GM12878 (cell line): Measurements from ENCODE around the gene HLA-DMA. TPM values are rescaled to one million over a fixed set of nuclear protein-coding genes. Genes with fewer than 3 reads are reported as not detected.

ENCODE experiments used
- ATF7 ChIP-seq: fragments of 450-650 bp; IDR thresholded peaks from 2 replicates; pipeline ENCODE4 v1.6.1; 2016; ENCODE audit warnings: low read depth, mild to moderate bottlenecking
- BMI1 ChIP-seq: fragments of 450-650 bp; IDR thresholded peaks from 2 replicates; pipeline ENCODE4 v1.6.1; 2016; ENCODE audit warnings: mild to moderate bottlenecking, moderate library complexity, borderline replicate concordance
- CBX3 ChIP-seq: fragments of 200-600 bp; sonication (generic); IDR thresholded peaks from 2 replicates; pipeline ENCODE4 v1.6.1; 2016; ENCODE audit warnings: low read depth, borderline replicate concordance
- FOXK2 ChIP-seq: fragments of 450-650 bp; IDR thresholded peaks from 2 replicates; pipeline ENCODE4 v1.6.1; 2017; ENCODE audit warnings: mild to moderate bottlenecking, moderate library complexity
- HDAC2 ChIP-seq: fragments of 200-600 bp; sonication (generic); IDR thresholded peaks from 2 replicates; pipeline ENCODE4 v1.6.1; 2017
- MTA2 ChIP-seq: fragments of 450-650 bp; IDR thresholded peaks from 2 replicates; pipeline ENCODE4 v1.6.1; 2016; ENCODE audit warnings: low read depth, mild to moderate bottlenecking, moderate library complexity
- MYC ChIP-seq: IDR thresholded peaks from 2 replicates; pipeline ENCODE4 v1.6.1; 2011; ENCODE audit warnings: mild to moderate bottlenecking, low read length, moderate library complexity, inconsistent platforms; ENCODE audit not compliant: insufficient read depth, insufficient replicate concordance, insufficient read length, severe bottlenecking
- NR2C1 ChIP-seq: fragments of 450-650 bp; IDR thresholded peaks from 2 replicates; pipeline ENCODE4 v1.6.1; 2017; ENCODE audit warnings: antibody characterized with exemption, mild to moderate bottlenecking, moderate library complexity
- RELA ChIP-seq: fragments of 450-650 bp; IDR thresholded peaks from 2 replicates; pipeline ENCODE4 v1.8.0; 2014; ENCODE audit warnings: borderline replicate concordance; ENCODE audit not compliant: partially characterized antibody
- SMARCA5 ChIP-seq: fragments of 450-650 bp; IDR thresholded peaks from 2 replicates; pipeline ENCODE4 v1.6.1; 2017; ENCODE audit warnings: mild to moderate bottlenecking
- TAF1 ChIP-seq: IDR thresholded peaks from 2 replicates; pipeline ENCODE4 v1.6.1; 2011; ENCODE audit warnings: mild to moderate bottlenecking, low read depth, low read length, borderline replicate concordance
- ZNF217 ChIP-seq: fragments of 450-650 bp; IDR thresholded peaks from 2 replicates; pipeline ENCODE4 v1.6.1; 2017; ENCODE audit warnings: antibody characterized with exemption, mild to moderate bottlenecking
- ZNF274 ChIP-seq: IDR thresholded peaks from one replicate; pipeline ENCODE4 v1.8.0; 2011; ENCODE audit not compliant: insufficient read length, insufficient read depth
- ZSCAN29 ChIP-seq: fragments of 450-650 bp; IDR thresholded peaks from 2 replicates; pipeline ENCODE4 v1.6.1; 2017; ENCODE audit warnings: mild to moderate bottlenecking, moderate library complexity
- polyA plus RNA-seq, 11 experiments: library from polyadenylated mRNA; depleted of rRNA in 4 of 11; unstranded in 6 of 11; stranded (reverse) in 5 of 11; fragments of >200 nt; fragmentation: Nextera tagmentation in 4 of 11; fragmentation: Illumina TruSeq in 1 of 11; extraction: Ambion mirVana in 4 of 11; extraction: Trizol in 1 of 11; gene quantifications; 1 replicate in 1 of 11; 2 replicates in 10 of 11; pipeline versions ENCODE4 v1.2.1 to v1.2.3, GENCODE V29; 2011 to 2016; ENCODE audit warnings: inconsistent platforms in 2 of 11, missing spikeins in 2 of 11, low read depth in 1 of 11
- total RNA-seq, 4 experiments: library from RNA; depleted of rRNA in 3 of 4; stranded (reverse); fragments of >200 nt in 3 of 4; fragmentation: Illumina TruSeq in 1 of 4; extraction: Trizol in 1 of 4; gene quantifications; 2 replicates each; pipeline versions ENCODE4 v1.2.1 to v1.2.3, GENCODE V29; 2013 to 2021
- TF ChIP-seq, protein P1 (sequence below): fragments of 150-350 bp; IDR thresholded peaks from 2 replicates; pipeline ENCODE4 v1.6.1; 2016; ENCODE audit warnings: low read depth, low read length
- TF ChIP-seq, protein P2 (sequence below): IDR thresholded peaks from 2 replicates; pipeline ENCODE4 v1.6.1; 2012; ENCODE audit warnings: low read depth, low read length, improper control_type of control experiment
- TF ChIP-seq, protein P3 (sequence below): IDR thresholded peaks from 2 replicates; pipeline ENCODE4 v1.6.1; 2011; ENCODE audit warnings: mild to moderate bottlenecking, low read depth, low read length, moderate library complexity; ENCODE audit not compliant: insufficient replicate concordance
- TF ChIP-seq, protein P4 (sequence below): IDR thresholded peaks from 2 replicates; pipeline ENCODE4 v1.6.1; 2011; ENCODE audit warnings: low read depth, low read length, improper control_type of control experiment, borderline replicate concordance
- TF ChIP-seq, protein P5 (sequence below): fragments of 450-650 bp; IDR thresholded peaks from 2 replicates; pipeline ENCODE4 v1.6.1; 2016; ENCODE audit warnings: mild to moderate bottlenecking, moderate library complexity, borderline replicate concordance

Gene HLA-DMA
- total and polyA plus RNA-seq, 10 of the 15 experiments (the other 5 are each of a cell fraction or from before 2014, with no cell fraction given): 177 to 552 (median 309) TPM

DNA sequence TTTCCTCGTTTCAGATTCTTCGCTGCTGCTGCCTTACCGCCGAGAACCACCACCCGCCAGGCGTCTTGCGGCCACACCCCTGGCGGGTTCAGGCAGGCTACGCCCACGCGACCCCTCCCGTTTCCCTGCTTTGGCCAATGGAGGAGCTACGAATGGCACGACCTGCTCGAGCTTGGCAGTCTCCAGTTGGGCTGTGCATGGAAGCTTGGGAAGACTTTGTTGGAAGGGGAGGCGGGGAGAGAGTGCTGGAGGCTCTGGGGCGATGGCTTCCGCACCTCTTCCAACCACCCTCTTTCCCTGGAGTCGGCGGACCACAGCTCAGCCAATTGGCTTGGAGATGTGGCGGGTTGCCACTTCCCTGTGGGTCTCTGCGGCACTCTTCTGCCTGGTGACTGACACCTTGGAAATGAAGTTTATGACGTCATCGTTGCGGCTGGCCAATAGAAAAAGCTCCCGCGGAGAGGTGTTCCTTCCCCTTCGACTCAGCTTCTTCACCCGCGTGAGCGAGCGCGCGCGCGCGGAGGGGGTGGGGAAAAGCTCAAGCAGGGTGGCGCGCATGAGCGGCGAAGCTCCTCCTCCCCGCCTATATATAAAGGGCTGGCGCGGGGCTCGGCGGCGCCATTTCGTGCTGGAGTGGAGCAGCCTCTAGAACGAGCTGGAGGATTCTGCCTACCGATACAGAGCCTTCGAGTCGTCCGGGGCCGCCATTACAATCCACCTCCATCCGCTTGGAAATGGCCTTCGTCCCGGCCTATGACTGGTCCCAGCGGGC, 18.9 kb upstream of the HLA-DMA start (continued):
- TF ChIP-seq RELA (peak; percentile 15), MTA2 (no peak; the same call in 1 of the 2 replicates), NR2C1 (peak; percentile 66), TAF1 (peak; percentile 99), BMI1 (no peak), ZSCAN29 (no peak; the same call in 1 of the 2 replicates), ATF7 (peak; percentile 100), SMARCA5 (peak; percentile 76; the same call in 1 of the 2 replicates), ZNF274 (no peak), MYC (no peak), ZNF217 (no peak), FOXK2 (no peak), CBX3 (no peak), HDAC2 (no peak)
- TF ChIP-seq, protein P1, sequence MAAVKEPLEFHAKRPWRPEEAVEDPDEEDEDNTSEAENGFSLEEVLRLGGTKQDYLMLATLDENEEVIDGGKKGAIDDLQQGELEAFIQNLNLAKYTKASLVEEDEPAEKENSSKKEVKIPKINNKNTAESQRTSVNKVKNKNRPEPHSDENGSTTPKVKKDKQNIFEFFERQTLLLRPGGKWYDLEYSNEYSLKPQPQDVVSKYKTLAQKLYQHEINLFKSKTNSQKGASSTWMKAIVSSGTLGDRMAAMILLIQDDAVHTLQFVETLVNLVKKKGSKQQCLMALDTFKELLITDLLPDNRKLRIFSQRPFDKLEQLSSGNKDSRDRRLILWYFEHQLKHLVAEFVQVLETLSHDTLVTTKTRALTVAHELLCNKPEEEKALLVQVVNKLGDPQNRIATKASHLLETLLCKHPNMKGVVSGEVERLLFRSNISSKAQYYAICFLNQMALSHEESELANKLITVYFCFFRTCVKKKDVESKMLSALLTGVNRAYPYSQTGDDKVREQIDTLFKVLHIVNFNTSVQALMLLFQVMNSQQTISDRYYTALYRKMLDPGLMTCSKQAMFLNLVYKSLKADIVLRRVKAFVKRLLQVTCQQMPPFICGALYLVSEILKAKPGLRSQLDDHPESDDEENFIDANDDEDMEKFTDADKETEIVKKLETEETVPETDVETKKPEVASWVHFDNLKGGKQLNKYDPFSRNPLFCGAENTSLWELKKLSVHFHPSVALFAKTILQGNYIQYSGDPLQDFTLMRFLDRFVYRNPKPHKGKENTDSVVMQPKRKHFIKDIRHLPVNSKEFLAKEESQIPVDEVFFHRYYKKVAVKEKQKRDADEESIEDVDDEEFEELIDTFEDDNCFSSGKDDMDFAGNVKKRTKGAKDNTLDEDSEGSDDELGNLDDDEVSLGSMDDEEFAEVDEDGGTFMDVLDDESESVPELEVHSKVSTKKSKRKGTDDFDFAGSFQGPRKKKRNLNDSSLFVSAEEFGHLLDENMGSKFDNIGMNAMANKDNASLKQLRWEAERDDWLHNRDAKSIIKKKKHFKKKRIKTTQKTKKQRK: no peak
- TF ChIP-seq, protein P2, sequence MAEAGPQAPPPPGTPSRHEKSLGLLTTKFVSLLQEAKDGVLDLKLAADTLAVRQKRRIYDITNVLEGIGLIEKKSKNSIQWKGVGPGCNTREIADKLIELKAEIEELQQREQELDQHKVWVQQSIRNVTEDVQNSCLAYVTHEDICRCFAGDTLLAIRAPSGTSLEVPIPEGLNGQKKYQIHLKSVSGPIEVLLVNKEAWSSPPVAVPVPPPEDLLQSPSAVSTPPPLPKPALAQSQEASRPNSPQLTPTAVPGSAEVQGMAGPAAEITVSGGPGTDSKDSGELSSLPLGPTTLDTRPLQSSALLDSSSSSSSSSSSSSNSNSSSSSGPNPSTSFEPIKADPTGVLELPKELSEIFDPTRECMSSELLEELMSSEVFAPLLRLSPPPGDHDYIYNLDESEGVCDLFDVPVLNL: no peak
- TF ChIP-seq, protein P3, sequence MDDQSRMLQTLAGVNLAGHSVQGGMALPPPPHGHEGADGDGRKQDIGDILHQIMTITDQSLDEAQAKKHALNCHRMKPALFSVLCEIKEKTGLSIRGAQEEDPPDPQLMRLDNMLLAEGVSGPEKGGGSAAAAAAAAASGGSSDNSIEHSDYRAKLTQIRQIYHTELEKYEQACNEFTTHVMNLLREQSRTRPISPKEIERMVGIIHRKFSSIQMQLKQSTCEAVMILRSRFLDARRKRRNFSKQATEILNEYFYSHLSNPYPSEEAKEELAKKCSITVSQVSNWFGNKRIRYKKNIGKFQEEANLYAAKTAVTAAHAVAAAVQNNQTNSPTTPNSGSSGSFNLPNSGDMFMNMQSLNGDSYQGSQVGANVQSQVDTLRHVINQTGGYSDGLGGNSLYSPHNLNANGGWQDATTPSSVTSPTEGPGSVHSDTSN: peak; percentile 89
- TF ChIP-seq, protein P4, sequence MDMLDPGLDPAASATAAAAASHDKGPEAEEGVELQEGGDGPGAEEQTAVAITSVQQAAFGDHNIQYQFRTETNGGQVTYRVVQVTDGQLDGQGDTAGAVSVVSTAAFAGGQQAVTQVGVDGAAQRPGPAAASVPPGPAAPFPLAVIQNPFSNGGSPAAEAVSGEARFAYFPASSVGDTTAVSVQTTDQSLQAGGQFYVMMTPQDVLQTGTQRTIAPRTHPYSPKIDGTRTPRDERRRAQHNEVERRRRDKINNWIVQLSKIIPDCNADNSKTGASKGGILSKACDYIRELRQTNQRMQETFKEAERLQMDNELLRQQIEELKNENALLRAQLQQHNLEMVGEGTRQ: peak; percentile 1; the same call in 1 of the 2 replicates
- TF ChIP-seq, protein P5, sequence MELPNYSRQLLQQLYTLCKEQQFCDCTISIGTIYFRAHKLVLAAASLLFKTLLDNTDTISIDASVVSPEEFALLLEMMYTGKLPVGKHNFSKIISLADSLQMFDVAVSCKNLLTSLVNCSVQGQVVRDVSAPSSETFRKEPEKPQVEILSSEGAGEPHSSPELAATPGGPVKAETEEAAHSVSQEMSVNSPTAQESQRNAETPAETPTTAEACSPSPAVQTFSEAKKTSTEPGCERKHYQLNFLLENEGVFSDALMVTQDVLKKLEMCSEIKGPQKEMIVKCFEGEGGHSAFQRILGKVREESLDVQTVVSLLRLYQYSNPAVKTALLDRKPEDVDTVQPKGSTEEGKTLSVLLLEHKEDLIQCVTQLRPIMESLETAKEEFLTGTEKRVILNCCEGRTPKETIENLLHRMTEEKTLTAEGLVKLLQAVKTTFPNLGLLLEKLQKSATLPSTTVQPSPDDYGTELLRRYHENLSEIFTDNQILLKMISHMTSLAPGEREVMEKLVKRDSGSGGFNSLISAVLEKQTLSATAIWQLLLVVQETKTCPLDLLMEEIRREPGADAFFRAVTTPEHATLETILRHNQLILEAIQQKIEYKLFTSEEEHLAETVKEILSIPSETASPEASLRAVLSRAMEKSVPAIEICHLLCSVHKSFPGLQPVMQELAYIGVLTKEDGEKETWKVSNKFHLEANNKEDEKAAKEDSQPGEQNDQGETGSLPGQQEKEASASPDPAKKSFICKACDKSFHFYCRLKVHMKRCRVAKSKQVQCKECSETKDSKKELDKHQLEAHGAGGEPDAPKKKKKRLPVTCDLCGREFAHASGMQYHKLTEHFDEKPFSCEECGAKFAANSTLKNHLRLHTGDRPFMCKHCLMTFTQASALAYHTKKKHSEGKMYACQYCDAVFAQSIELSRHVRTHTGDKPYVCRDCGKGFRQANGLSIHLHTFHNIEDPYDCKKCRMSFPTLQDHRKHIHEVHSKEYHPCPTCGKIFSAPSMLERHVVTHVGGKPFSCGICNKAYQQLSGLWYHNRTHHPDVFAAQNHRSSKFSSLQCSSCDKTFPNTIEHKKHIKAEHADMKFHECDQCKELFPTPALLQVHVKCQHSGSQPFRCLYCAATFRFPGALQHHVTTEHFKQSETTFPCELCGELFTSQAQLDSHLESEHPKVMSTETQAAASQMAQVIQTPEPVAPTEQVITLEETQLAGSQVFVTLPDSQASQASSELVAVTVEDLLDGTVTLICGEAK: no peak
